Measurements from ENCODE around the gene ARL10.

DNA sequence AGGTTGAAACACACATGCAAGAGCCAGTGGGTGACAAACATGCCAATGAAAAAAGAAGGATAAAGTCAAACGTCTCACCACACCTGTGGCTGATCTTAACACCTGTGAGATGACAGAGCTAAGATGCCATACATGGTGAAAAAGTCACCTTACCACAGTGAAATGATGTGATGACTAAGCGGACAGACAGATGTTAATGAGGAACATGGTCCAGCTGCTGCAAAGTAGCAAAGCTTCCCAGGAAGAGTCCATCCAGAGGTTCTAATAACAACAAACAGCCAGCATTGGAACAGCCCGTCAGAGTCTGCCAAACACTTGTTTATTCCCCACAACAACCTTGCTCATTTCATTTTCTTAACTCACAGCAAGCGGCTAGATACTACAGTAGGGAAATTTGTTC lies 5.6 kb upstream of the ARL10 start:
- TF ChIP-seq CTCF (IDR thresholded peaks at IDR 0.05; ENCODE audit: low read depth, low read length, poor library complexity, severe bottlenecking), result no peak
- no peak for TF ChIP-seq EZH2phosphoT487 (IDR thresholded peaks at IDR 0.05; ENCODE audit: borderline replicate concordance, low read length)

All from DOHH2 (cell line).